Medulla oblongata (tissue), 1 donor: ENCODE results near the gene STARD3.
A peak's percentile ranks its signal among the peaks of the same experiment; 100 is the strongest.

Experiments used
- DNase-seq: peaks from one replicate; pipeline ENCODE4 v3.0.0-alpha.2; 2015; ENCODE audit errors: extremely low spot score

The STARD3 gene

DNA sequence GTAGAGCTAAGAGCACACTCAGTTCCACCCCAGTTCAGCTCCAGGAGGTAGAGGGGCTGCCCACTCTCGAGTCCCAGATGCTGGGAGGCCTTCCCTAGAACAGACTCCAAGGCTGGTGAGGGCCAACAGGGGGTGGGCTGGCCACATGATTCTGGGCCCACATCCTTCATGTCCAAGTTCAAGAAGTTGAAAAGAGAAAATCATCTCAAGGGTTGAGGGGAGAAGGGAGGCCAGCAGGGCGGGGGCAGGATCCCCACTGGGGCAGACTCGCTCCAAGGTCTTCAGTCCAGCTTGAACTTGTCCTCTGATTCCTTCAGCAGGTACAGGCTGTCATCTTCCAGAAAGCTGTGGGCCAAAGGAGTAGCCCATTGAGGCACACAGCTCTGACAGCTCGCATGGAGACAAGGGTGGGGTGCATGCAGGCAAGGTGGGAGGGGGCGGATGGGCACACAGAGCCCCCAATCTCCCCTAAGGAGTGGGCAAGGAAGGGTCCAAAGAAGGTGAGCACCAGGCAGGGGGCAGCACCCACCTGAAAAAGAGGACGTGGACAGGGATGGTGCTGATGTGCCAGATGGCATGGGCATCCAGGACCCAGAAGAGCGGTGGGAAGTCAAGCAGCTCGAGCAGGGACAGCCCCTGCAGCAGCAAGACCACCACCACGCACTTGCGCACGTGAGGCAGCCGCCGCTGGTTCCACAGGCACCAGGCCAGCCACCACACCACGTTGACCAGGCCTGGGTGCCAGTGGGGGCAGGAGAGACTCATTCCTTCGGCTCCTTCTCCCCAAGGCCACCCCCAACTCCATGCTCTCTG is 35.8 kb downstream of the STARD3 start:
- DNase-seq: no peak

DNA sequence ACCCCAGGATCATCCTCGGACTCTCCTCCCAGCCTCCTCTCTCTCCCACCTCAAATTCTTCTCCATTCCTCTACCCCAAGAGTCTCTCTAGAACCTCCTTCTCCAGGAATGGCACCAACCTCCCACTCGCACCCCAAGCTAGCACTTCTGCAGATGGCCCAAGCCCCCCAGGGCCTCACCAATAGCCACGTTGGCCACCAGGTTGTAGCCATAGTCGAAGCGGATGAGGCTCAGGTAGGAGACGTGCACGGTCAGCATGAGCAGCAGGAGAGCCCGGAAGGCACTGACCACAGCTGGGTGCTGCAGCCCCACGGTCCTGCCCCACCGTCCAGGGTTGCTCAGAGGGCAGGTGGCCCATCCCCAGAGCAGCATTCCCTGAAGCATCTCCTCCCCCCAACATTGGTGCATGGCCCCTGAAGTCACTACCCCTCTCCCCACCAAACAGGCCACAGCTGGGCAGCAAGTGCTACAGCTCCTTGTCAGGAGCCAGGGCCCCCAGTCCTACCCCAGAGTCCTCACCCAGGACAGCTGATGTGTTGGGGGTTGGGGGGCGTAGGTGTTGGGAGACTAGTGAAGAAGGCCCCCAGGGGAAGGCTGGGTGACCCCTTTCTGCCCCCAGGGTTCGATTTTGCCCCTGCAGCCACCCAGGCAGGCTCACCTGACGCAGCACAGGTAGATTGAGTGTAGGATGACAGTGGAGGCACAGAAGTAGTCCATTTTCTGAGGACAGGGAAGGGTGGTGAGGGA is 36.6 kb downstream of the STARD3 start:
- DNase-seq: no peak

DNA sequence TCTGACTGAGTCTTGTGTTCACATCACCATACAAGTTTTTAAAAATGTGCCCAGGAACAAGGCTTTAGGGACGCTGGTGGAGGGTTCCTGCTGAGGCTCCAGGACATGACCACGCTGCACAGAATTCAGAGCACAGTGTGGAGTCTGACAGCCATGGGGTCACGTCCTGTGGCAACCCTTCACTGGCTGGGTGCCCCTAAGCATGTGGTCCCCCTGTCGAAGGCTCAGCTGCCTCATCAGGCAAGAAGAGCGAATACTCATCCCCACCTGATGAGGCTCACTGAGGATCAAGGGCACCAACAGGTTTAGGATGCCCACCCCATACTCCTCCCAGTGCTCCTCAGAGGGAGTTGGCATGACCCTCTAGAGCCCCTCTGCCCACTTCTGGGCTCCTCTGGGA is 37.2 kb downstream of the STARD3 start:
- no peak for DNase-seq

DNA sequence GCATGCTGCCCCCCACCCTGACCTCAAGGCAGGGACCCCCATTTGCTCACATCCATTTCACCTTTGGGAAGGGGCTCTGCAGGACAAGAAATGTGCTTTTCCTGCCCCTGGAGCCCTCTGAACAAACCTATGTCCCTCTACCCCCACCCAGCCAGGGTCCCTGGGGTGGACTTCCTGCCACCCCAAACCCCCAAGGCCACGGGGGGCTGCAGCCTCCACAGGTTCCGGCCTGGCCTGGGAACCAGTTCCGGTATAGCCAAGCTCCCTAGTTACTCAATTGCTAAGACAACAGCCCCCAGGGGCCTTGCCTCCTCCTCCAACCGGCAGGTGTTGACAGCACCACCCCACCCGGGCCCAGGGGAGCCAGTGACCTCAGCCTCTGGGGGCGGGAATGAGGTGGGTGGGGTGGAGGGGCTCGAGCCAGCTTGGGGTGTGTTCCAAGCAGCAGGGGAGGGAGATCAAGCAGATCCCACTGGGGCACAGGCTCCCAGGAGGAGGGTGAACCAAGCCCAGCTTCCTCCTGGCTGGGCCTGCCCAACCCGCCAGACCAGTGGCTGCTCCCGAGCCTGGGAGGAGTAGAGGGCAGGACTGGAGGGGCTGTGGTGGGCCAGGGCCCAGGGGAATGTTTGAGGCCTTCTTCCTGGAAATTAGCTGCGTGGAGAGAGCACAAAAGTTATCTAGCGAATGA is 37.9 kb downstream of the STARD3 start:
- no peak for DNase-seq

DNA sequence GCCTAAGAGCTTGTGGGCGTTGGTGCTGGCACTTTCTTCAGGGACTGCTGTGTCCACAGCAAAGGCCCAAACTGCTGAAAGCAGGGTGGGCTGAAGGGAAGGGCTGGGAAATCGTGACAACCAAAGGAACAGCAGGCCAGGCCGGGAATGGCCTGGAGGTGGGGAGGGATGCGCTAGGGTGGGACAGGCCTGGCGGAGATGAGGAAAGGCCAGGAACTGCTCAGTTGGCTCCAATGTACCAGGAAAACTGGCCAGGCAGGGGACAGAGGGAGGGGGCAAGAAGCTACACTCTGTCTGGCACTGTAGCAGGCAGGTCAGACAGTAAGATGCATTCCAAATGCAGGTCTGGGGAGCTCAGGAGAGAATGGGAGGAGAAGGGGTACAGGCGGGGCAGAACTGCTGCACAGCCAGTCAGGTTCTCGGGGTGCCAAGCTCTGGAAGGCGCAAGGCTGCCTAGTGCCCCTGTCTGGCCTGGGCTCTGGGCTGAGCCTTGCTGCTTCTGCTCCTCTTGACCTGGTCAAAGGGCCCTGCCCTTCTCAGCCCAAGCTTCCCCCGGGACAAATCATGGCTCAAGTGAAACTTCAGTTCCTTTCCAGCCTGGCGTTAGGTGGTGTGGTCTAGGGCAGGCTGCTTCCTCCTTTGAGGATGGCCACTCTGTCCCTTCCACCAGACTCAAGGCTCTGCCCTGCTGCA is 38.6 kb downstream of the STARD3 start:
- no peak for DNase-seq

DNA sequence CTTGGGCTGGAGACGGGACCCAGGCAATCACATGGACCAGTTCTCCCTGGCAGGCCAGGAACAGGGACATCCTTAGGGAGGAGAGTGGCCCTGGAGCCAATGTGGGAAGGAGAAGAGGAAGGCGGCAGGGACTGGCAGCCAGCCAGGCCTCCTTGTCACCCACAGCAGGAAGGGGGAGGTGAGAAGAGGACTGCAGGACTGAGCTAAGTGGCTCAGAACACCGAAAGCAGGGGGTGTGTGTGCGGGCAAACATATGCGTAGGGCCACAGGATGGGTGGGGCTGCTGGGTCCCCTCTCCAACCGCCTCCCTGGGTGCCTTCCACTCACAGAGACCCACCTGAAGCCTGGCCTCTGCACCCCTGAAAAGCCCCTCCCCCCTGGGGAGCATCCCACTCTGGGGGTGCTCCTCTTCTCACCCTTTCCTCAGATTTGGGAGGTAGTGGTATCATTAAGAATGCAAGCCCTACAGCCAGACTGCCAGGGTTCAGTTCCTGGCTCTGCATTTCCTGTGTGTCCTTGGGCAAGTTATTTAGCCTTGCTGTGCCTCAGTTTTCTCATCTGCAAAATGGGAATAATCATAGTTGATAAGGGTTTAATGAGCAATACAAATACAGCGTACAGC is 39.4 kb downstream of the STARD3 start:
- peak; percentile 54 for DNase-seq

DNA sequence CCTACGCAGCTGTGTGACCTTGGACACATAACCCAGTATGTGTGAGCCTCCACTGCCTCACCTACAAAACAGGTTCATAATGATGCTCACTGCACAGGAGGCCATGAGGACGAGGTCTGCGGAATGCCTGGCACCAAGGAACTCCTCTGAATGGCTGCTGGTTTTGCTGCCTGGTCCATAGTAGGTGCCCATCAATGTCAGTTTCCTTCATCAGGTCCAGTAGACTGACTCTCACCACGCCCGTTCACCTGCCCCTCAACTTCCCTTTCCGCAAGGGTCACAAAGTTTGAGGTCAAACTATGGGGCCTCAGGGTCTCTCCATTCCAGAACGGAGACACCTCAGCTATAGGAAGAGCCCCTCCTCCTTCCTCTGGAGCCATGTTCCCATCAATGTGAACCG is 40.1 kb downstream of the STARD3 start:
- no peak for DNase-seq

DNA sequence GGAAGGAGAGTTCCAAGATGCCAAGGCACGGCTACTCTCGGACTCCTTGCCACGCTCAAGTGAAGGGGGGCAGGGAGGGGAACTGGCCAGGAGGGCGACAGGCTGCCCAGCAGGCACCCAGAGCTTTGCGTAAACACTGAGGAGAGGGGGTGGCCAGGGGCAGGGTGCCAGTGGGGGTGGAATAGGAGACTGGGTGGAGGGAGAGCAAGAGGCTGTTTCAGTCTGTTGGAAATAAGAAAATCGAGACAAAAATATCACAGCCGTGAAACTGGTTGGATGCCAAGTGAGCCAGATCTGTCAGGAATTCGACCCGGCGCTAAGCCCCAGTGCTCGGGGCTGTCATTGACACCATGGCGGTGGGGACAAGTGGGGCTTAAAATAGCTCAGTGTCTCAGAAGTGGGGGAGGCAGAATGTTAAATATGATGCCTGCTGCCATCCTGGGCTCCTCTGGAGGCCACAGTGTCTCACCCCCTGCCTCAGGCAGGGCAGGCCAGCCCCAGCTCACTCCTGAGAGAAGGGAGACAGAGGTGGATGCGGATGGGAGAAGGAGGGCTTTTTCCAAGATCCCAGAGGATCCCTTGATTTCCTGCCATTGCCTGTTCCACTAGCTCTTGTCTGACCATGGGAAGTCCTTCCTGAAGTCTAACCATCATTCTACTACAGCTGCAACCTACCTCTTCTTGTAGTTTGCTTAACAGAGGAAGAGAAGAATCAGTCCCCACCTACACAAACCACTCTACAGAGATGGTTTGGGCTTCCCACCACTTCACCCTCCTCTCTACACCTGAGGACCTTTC is 40.8 kb downstream of the STARD3 start:
- DNase-seq: no peak

DNA sequence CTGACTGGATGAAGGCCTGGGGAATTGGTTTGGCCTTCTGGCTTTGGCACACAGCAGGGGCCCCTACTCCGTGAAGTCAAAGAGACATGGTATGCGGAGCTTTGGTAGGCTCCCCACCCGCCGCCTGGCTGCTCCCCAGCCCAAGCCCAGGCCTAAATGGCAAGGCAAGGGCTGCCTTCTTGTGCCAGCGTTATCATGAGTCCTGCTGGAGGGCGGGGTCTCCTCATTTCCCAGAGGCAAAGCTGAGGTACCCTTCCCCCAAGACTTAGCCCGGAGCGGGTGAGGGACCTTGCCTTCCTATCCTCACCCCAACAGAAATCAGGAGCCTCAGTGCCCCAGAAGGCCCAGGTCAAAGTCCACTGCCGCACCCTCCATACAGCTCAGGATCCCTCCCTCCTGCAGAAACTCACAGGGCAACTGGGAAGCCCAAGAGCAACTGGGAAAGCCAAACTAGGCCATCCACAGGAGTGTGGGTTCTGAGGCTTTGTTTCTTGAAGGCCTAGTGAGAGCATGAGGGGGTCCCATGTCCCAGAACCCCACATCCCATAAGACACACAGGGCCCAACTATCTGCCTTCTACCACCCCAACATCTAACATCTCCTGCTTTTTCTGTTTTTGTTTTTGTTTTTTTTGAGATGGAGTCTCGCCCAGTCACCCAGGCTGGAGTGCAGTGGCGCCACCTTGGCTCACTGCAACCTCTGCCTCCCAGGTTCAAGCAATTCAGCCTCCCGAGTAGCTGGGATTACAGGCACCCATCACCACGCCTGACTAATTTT is 41.6 kb downstream of the STARD3 start:
- no peak for DNase-seq

DNA sequence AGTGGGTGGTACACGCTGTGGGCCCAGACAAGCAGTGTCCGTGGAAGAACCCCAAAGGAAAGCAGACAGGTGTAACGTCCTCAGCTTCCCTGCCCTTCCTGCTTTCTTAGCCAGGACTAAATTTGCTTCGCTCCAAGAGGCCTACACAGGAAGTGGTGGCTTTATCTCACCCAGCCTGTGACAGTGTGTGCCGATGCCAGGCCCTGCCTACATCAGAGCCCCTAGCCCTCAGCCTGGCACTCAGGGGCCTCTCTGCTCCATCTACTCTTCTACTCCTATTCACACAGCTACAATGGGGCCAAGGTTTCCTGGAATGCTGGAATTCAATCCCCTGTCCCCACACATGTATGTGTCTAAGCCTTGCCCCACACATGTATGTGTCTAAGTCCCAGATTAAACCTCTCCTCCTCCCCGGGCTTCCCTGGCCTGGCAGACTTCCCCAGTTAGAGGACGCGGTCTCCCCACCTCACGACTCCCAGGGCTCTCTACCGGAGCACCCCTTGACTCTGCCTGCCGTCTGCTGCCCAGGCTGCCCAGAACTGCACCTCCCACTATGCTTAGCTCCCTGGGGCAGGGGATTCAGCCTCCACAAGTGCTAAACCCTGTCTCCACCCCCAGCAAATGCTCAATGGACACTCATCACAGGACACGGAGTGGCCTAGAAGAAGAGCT is 42.7 kb downstream of the STARD3 start:
- DNase-seq: no peak

DNA sequence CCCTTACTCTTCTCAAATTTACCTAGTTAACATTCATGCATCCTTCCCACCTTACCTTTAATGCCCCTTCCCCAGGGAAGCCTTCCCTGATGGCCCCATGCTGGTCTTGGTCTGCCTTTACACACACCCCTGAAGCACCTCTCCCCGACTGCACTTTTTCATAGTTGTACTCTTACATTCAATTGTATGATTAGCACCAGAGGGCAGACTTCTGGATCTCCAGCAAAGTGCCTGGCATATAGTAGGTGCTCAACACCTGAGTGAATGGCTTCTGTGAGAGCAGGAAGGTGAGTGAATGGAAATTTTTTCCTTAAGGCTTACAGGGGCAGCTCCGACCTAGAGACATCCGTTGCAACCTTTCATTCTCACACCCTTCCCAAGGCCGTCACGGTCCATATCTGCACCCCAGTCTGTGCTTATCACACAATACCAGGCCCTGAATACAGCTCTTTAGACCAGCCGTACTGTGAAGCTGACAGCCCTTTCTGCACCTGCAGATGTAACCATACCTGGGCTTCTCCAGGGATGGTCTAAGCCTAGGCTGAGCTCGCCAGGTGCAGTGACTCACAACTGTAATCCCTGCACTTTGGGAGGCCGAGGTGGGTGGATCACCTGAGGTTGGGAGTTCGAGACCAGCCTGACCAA is 46.5 kb downstream of the STARD3 start:
- no peak for DNase-seq

DNA sequence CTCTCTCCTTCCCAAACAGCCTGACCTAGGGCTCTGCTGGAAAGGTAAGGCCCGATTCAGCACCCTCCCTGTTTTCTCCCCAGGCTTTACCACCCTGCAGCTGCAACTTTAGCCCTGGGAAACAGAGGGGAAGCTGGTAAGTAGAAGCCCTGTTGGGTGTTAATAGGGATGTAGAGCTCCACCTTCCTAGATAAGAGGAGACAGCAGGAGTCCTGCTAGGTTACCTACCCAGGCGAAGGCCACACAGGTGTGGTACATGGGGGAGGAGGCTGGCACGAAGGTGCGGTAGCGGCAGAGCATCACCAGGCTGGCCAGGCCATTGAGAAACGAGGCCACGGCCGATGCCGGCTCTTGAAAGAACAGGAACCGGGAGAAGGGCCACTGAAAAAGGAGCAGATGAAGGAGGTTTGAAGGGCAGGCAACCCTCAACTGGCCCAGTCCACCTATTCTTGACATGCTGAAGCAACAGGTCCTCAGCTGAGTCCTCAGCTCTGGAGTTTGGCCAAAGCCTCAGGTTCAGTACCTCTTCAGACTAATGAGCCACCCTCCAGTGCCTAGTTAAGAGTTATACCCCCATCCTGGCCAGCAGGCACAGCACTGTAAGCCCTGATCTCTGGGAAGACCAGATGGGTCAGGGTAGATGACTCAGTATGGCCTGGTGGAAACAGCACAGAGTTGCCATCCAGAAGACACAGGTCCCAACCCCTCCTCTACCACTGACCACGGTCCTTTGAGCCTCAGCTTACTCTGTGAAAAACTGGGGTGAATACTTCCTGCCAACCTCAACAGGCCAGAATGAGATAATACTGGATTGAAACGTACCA is 47.6 kb downstream of the STARD3 start:
- no peak for DNase-seq

DNA sequence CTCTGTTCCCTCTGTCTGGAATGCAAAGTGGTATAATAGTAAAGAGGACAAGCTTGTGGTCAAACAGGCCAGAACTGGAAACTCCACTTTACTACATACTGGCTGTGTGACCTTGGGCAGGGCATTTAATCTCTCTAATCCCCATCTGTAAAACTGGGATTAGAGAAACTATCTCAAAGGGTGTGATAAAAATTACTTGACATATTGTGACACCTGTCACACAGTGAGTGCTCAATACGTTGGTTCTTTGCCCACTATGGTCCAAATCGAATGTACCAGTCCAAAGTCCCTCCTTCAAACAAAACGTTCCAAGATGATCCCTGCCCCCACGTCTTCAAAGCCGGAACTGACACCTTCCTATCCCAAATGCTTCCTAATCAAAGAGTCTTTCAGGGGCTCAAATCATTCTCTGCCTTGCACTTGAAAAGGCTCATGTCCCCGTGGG is 50.2 kb downstream of the STARD3 start:
- DNase-seq: no peak

DNA sequence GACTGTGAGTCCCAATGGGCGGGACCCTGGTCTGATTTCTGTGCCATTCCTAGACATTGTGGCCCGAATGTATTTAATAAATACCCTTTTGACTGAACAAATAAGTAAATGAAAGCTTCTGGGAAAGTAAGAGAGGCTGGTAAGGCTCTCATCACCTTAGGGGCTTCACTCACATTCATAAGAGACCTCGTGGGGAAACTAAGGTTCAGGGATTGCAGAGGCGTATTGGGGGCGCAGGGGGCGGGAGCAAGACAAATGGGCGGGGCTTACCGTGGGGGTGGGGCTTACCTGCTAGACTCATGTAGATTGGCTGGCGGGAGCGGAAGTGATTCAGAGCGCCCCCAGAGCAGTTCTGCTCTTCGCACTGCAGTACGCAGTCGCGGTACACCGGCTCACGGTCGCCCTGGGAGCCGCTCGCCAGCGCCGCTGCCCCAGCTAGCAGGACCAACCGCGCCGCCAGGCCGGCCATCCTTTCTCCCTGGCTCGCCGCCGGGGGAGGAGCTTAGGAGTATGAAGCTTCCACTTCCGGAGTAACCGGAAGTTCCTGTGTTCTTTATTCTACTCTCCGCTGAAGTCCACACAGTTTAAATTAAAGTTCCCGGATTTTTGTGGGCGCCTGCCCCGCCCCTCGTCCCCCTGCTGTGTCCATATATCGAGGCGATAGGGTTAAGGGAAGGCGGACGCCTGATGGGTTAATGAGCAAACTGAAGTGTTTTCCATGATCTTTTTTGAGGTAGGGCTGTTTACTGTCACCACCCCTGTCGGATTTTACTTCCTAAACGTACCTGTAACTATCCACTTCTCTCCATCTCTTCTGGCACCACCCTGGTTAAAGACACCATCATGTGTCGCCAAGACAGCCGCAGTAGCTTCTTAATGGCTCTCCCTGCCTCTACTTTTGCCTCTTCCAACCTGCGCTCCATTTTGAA is 50.9 kb downstream of the STARD3 start, which contains the start of gene PGAP3:
TSS of gene PGAP3 (minus strand) at position 512 of the 929 bp plus-strand sequence. CDS start at position 469, 43 bp downstream.
- DNase-seq: peak; percentile 95

DNA sequence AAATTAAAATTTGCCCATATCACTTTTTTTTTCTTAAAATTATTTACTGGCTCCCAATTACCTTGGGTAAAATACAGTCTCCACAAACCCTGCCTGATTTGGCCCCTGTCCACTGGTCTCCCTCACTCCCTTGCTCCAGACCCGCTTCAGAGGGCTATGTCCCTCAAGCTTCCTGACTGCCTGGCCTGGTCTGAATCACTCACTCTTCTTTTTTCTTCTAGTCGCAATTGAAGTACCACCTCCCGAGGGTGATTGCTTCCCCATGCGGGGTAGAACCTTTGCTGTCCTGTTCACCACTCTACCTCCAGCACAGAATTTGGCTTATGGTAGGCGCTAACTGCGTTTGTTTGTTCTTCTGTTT is 51.5 kb downstream of the STARD3 start:
- no peak for DNase-seq

DNA sequence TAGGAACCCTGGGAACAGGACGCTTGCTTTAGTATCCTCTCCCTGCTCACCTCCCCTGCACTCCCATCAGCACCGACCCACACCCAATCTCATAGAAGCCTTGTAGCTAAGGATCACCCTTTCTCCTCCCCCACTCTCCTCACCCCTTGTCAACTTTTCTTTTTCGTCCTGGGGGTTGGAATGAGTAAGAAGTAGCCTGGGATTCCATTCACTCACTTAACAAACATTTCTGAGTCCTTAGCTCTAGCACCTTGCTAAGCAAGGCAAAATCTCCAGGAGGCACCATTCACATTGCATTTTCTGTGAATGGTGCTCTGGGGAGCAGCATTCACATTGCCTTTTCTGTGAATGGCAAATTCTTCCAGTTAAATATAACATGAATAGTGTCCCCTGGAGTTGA is 52.0 kb downstream of the STARD3 start:
- no peak for DNase-seq

DNA sequence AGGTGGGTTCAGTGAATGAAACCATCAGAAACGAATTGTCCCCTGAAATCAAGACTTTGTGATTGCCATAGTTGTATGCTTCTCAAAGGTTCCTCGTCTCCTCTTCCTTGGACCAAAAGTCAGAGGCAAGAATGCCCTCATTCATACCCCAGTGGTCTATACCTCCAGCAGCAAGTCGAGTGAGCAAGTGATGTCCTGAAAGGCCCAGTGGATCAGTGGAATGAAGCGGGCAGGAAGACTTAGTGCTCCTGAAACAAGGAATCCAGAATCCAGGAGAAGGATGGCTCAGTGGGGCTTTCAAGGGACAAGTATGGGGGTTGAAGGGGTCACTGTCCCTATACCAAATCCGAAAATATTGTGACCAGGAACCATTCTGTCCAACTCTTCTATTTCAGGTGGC is 57.6 kb downstream of the STARD3 start:
- DNase-seq: no peak
